HTERT RPE-1 (cell line): ENCODE data around the gene NHLH2.

Source experiments
- in situ Hi-C: fragments of 300-500 bp; cut with MboI; formaldehyde crosslinking; loops from 4 replicates; pipeline ENCODE4 v1.14.3; 2020; ENCODE audit warnings: low sequenced_read_pairs

NHLH2 gene

GRCh38 chr1:115838431-115839028 lies 2.4 kb downstream of the NHLH2 start:
- in situ Hi-C loops: no loop called here

GRCh38 chr1:115837740-115838421 lies 3.0 kb downstream of the NHLH2 start:
- in situ Hi-C loops: no loop called here

- in situ Hi-C loops: no loop called here
These were observed 3.6 kb downstream of the NHLH2 start for GRCh38 chr1:115837341-115837739.

- in situ Hi-C loops: no loop called here
These were observed 7.1 kb downstream of the NHLH2 start for GRCh38 chr1:115833856-115834255.

GRCh38 chr1:115832651-115833050 lies 8.3 kb downstream of the NHLH2 start:
- in situ Hi-C loops: no loop called here

- in situ Hi-C loops: no loop called here
These were observed 10.0 kb downstream of the NHLH2 start for GRCh38 chr1:115830963-115831362.

- in situ Hi-C loops: no loop called here
These were observed 11.0 kb downstream of the NHLH2 start for GRCh38 chr1:115829947-115830346.

GRCh38 chr1:115829023-115829674 lies 11.8 kb downstream of the NHLH2 start:
- in situ Hi-C loops: no loop called here

GRCh38 chr1:115828101-115829022 lies 12.6 kb downstream of the NHLH2 start:
- in situ Hi-C loops: no loop called here

- in situ Hi-C loops: no loop called here
These were observed 13.4 kb downstream of the NHLH2 start for GRCh38 chr1:115827452-115828044.

- in situ Hi-C loops: no loop called here
These were observed 14.3 kb downstream of the NHLH2 start for GRCh38 chr1:115826628-115827027.

- in situ Hi-C loops: no loop called here
These were observed 18.8 kb downstream of the NHLH2 start for GRCh38 chr1:115822117-115822516.

GRCh38 chr1:115815694-115816093 lies 25.2 kb downstream of the NHLH2 start:
- in situ Hi-C loops: no loop called here

- in situ Hi-C loops: no loop called here
These were observed 26.1 kb downstream of the NHLH2 start for GRCh38 chr1:115814685-115815398.

GRCh38 chr1:115813727-115814126 lies 27.2 kb downstream of the NHLH2 start:
- in situ Hi-C loops: no loop called here

GRCh38 chr1:115811140-115811828 lies 29.6 kb downstream of the NHLH2 start:
- in situ Hi-C loops: no loop called here

GRCh38 chr1:115810609-115811008 lies 30.3 kb downstream of the NHLH2 start:
- in situ Hi-C loops: no loop called here

GRCh38 chr1:115809847-115810246 lies 31.1 kb downstream of the NHLH2 start:
- in situ Hi-C loops: no loop called here

GRCh38 chr1:115809076-115809475 lies 31.9 kb downstream of the NHLH2 start:
- in situ Hi-C loops: no loop called here

- in situ Hi-C loops: no loop called here
These were observed 33.2 kb downstream of the NHLH2 start for GRCh38 chr1:115807723-115808122.
